GM21515 (cell line): ENCODE data around the gene MRPL11.
"Not testable (repeated sequence)": the region's sequence is repeated elsewhere in the genome, so short reads cannot be mapped to it uniquely, and the experiment has no call there.

Experiments used
- ATAC-seq: cut with Tn5 transposase; IDR thresholded peaks from one replicate; pipeline ENCODE4 v1.9.1; 2021; ENCODE audit not compliant: unreplicated experiment

MRPL11 gene

GRCh38 chr11:66431871-66432329 lies 6.7 kb downstream of the MRPL11 start:
- not testable (repeated sequence) for ATAC-seq

DNA sequence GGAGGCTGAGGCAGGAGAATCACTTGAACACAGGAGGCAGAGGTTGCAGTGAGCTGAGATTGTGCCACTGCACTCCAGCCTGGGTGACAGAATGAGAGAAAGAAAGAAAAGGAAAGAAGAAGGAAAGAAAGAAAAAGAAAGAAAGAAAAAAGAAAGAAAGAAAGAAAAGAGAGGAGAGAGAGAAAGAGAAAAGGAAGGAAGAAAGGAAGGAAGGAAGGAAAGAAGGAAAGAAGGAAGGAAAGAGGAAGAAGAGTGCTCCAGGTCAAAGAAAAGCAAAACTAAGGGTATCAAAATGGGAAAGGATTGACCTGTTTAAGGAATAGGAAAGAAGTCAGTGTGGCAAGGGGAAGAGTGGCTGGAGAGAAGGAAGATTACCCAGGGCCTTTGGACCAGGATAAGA lies 7.4 kb downstream of the MRPL11 start:
- ATAC-seq, result not testable (repeated sequence)

DNA sequence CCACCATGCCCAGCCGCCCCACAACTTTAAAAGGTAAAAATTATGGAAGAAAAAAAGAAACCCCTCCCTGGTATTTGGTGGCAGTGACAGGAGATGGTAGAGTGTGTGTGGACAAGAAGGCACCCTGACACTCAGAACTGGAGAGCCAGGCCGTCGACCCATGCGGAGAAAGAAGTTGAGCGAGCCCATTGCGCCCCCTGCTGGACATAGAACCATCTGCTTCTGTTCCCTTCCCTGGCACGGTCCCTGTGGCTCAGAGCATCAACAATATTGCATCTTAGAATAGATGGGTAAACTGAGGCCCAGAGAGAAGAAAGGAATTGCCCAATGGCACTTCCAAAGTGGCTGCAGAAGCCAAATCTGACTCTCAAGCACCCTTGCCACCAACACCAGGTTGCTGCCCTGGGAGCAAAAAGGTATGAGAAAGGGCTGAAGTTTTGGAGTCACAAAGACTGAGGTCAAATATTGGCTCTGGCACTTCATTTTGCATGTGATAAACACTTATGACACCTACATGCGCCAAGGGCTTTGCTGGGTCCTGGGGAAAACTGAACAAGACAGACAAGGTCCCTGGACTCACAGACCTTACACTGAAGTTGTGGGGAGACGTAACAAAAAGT lies 8.6 kb downstream of the MRPL11 start:
- no peak for ATAC-seq

DNA sequence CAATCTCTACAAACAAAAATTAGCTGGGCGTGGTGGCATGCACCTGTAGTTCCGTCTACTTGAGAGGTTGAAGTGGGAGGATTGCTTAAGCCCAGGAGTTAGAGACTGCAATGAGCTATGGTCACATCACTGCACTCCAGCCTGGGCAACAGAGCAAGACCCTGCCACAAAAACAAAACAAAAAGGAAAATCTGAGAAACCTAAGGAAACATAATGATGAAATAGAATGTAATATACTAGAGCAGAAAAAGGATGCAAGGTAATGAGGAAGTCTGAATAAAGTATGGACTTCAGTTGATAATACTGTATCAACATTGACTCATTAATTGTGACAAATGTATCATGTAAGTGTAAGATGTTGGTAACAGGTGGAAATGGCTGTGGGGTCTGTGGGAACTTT lies 9.7 kb downstream of the MRPL11 start:
- no peak for ATAC-seq

- no peak for ATAC-seq
Observed at GRCh38 chr11:66426314-66426713, 12.3 kb downstream of the MRPL11 start.

DNA sequence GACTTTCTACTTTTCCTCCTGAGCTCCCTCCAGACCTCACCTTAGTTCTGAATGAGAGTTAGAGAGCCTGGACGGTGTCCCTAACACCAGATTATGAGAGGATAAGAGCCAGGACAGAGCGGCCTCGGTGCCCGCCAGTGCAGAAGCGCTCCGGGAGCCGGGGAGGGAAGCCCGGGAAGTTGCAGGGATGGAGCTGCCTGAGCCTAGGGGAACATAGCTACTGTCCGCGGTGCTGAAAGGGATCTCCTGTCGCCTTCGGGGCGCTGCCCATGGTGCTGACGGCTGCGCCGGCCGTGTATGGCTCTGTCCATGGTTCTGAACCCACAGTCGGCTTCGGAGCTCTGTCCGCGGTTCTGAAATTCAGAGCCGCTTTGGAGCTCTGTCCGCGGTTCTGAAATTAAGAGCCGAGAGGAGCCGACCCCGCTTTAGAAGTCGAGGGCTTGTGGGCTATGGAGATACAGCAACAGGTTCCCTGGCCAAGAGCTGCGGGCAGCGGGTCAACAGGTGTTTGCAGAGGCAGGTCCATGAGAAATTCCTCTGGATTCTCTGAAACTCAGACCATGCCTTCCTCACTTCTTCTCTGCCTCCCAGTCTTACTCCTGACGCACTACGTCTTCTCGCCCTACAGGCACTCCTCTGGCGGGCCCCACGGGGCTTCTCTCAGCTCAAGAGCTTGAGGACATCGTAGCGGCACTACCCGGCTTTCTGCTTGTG lies 17.0 kb downstream of the MRPL11 start:
- ATAC-seq, result no peak

DNA sequence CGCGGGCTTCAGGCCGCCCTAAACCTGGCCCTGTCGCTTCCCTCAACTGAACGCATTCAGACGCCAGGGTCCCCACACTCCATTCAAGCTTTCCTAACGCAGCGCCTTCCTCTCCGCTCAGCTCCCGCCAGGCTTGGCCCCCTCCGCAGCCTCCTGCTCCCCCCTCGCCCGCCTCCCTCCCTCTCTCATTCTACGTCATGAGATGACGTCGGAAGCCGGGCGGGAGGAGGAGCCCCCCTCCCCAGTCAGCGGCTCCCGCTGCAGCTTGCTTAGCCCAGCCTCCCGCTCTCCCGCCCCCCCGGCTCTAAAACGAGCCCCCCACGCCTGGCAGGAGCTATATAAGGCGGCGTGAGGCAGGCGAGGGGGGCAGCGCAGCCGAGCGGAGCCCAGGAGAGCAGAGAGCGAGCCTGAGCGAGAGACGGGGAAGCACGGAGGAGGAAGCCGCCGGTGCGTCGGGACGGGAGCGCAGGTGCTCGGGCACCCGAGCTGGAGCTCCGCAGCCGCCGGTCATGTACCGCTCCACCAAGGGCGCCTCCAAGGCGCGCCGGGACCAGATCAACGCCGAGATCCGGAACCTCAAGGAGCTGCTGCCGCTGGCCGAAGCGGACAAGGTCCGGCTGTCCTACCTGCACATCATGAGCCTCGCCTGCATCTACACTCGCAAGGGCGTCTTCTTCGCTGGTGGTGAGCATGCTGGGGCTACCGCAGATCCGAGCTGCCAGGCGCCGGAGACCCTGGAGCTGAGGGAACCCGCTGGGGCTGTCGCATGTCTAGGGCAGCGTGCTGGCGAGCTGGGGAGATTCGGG lies 17.8 kb downstream of the MRPL11 start, which contains the start of gene NPAS4:
TSS of gene NPAS4 (plus strand) at position 365 of the 806 bp plus-strand sequence. CDS start at position 510, 145 bp downstream.
- ATAC-seq, result no peak

DNA sequence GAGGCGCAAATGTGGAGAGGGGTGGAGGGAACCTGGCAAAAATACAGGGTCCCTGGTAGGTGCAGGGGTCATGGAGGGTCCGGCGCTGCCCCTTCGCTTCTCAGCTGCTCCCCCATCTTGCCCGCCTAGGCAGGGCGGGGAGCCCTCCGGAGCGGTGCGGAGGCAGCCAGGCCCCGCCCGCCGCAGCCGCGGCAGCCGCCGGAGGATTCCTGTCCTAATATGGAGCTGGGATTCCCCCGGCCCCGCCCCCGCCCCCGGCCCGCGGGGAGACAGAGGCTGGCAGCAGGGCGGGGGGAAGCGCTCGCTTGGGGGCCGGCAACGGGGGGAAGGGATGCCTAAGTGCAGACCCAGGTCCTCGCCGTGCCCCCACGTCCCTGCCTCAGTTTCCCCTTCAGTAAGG lies 18.8 kb downstream of the MRPL11 start:
- ATAC-seq, result no peak

- ATAC-seq, result no peak
Observed at GRCh38 chr11:66418986-66419308, 19.7 kb downstream of the MRPL11 start.

DNA sequence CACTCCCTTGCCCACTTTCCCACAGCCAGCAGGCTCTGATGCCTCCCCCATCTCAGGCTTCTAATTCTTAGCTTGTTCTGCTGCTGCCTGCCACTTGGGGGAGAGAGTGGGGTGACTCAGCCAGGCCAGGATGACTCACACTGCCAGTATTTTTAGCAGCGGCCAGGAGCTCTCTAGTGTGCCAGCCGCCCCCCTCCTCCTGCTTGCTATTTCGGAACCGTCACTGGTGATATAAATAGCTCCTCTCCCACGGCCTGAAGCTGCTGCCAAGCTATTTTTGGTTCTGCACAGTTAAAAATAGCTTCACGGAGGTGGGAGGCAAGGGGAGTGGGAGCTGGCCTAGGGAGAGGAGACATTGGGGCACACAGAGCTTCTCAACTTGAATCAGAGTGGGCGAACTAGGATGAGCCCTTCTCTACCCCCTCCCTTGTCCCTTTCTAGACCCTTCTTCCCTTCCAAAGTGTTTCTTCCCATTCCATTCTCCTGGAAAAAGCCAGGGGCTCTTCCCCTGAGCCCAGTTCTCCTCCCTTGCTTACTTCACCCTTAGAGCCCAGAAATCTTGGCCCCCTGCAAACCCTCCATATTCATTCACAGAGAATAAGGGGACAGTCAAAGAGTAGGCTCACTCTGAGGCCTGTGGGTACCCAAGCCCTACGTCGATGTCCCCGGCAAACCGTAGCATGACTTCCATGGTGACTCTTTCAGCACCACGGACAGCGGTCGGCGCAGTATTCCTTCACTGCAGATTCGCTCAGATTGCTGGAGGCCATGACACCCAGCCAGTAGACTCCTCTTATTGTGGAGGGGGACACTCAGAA lies 20.3 kb downstream of the MRPL11 start:
- ATAC-seq, result no peak

GRCh38 chr11:66417000-66417399 lies 21.6 kb downstream of the MRPL11 start:
- ATAC-seq, result no peak

DNA sequence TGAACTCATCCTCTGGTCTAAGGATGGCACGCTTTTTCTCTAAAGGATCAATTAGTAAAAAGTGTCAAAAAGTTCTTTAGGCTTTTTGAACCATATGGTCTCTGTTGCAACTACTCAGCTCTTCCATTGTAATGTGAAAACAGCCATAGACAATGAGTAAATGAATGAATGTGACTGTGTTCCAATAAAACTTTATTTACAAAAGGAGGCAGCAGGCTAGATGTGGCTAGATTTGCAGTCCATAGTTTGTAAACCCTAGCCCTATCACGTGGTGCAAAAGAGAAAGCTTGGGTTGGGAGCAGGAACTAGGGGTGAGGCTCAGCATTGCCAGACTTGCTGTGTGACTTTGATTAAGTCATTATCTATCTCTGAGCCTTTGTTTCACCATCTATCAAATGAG lies 23.2 kb downstream of the MRPL11 start:
- no peak for ATAC-seq

DNA sequence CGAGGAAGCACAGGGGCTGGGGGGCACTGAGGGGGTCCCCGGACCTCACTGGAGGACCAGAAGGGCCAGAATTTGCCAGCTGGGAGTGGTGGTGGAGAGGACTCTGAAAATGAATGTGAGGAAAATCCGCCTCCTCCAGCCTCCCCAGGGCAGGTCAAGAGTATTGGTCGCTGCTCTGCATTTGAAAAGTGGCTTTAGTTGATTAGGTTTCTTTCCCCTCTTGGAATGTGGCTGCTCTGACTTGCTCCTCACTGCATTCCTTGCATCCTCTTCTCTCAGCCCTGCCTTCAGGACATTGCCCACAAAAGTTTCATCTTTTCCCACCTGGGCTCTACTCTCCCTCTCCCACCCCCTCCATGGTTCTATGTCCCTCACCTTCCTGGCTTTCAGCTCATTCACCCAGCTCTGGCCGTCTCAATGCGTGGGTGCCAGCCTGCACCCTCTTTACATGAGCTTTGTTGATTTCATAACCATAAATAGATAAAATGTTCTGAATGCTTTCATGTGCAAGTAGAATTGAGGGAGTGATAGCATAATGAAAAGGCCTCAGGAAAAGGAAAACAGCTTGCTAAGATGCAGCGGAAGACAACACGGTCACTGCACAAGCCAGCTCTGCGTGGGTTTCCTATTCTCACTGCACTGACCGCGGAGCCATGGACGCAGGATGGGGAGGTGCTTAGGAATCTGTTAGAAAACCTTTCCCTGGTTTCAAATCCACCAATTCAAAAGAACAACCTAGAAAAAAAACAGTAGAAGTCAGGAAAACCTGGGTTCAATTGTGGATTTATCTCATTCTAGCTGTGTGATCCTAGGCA lies 24.3 kb downstream of the MRPL11 start:
- ATAC-seq, result no peak

DNA sequence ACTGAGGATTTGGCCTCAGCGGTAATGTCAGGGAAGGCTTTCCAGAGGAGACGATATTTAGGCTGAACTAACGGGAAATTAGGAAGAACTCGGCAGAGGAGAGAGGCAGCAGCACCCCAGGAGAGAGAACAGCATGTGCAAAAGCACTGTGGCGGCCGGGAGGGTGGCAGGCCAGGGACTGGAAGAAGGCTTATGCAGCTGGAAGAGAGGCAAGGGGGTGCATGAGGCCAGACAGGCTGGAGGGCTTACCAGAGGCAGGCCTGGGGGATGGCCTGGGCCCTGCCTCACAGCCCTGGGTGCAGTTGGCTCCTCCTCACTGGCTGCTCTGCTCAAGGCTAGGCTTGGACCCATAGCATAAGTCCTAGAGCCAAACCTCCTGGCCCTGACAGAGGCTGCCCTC lies 25.5 kb downstream of the MRPL11 start:
- ATAC-seq, result no peak

- ATAC-seq, result no peak
Observed at GRCh38 chr11:66412110-66412509, 26.5 kb downstream of the MRPL11 start.

DNA sequence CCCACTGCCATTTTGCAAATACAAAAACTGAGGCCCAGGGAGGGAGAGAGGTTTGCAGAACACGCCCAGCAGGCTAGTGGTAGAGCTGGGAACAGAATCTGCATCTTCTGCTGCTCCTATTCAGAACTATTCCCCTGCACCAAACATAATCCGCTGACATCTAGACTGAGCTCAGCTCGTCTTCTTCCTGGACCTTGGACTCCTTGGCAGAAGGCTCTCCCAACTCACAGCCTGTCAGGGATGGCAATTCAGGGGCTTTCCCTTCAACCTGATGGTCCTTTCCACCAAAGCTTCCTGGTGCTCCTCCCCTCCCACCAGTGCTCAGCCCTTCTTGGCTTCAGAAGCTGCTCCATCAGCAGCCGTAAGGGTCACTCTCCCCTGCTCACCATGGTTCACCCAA lies 27.3 kb downstream of the MRPL11 start:
- no peak for ATAC-seq

DNA sequence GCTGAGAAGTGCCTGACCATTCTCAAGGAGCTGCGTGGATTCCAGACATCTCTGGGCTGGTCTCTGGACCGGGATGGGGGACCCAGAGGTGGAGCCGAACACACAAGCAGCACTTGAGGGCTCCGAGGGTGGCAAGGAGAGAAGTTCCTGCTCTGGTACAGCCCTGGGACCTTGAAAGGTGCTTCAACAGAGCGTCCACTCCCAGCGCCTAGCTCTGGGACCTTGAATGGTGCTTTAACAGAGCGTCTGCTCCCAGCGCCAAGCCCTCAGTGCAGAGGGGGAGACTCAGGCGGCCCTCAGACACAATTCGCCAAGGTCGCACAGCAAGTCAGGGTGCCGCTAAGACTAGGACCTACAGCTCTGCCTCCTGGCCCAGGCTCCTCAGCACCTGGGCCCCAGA lies 28.5 kb downstream of the MRPL11 start:
- no peak for ATAC-seq

GRCh38 chr11:66409226-66409625 lies 29.4 kb downstream of the MRPL11 start:
- no peak for ATAC-seq

- no peak for ATAC-seq
Observed at GRCh38 chr11:66408488-66409214, 30.0 kb downstream of the MRPL11 start.

DNA sequence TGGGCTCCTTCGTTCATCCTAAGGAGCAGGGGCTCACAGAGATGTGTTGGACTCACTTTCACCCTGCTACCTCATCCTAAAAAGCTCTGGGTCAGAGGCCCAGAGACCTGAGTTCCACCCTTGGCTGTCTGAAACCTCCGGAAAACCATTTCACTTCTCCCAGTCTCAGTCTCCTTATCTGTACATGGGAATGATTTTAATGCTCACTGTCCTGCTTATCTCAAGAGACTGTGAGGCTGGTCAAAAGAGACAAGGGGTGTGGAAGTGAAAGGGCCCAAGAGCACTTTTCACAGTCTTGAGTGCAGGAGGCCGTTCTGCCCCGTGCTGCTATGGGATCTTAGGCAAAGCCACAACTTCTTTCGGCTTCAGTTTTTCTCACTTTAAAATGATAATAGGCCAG lies 31.0 kb downstream of the MRPL11 start:
- no peak for ATAC-seq
